Lower leg skin (tissue), 3 donors: ENCODE measurements around the gene MSL3B.

ENCODE experiments used
- POLR2A ChIP-seq, 2 donors: fragments of 450-650 bp; IDR thresholded peaks; one replicate each; pipeline ENCODE4 v1.6.1; 2016 to 2017; ENCODE audit warnings: antibody characterized with exemption in 2 of 2, mild to moderate bottlenecking in 1 of 2, moderate library complexity in 1 of 2
- TF ChIP-seq, protein P1 (sequence below), 3 donors: fragments of 450-650 bp; IDR thresholded peaks; one replicate each; pipeline ENCODE4 v1.5.1; 2016; ENCODE audit warnings: antibody characterized with exemption in 3 of 3, mild to moderate bottlenecking in 3 of 3, moderate library complexity in 2 of 3

DNA sequence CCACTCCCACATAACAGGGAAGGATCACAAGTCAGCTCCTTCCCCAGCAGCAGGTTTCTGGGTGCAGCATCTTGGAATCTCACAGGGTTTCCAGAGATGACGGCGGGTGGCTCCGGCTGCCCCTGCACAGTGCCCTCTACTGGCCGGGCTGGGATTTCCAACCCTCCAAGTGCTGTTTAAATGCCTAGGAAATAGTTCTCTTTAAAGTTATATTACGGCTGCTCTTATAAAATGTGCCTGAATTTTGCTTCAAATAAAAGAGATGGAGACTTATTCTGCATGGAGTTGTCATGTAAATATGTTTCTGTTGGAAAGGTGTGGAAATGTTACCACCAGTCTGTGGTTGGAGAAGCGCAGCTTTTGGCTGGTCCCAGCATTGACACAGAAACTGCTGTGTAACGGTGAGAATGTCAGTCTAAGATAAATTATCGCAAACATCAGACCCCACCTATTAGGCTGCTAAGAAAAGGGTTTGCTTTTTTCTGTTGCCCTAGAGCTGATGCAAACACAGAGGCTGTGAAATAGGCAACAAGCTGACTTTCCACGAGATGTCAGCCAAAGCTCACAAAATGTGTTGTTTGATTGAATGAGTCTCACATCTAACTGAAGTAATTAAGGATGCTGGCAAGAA, 10.6 kb downstream of the MSL3B start:
- TF ChIP-seq, protein P1, sequence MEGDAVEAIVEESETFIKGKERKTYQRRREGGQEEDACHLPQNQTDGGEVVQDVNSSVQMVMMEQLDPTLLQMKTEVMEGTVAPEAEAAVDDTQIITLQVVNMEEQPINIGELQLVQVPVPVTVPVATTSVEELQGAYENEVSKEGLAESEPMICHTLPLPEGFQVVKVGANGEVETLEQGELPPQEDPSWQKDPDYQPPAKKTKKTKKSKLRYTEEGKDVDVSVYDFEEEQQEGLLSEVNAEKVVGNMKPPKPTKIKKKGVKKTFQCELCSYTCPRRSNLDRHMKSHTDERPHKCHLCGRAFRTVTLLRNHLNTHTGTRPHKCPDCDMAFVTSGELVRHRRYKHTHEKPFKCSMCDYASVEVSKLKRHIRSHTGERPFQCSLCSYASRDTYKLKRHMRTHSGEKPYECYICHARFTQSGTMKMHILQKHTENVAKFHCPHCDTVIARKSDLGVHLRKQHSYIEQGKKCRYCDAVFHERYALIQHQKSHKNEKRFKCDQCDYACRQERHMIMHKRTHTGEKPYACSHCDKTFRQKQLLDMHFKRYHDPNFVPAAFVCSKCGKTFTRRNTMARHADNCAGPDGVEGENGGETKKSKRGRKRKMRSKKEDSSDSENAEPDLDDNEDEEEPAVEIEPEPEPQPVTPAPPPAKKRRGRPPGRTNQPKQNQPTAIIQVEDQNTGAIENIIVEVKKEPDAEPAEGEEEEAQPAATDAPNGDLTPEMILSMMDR (IDR thresholded peaks at IDR 0.05), result no peak
- TF ChIP-seq POLR2A (IDR thresholded peaks at IDR 0.05), result no peak
